ENCODE measurements around the gene MYRF. TPM values are rescaled to one million over a fixed set of nuclear protein-coding genes. Genes with fewer than 3 reads are reported as not detected.

MYRF gene
- polyA plus RNA-seq, 1 donor (not counting 4 experiments of a cell fraction or from before 2014, with no cell fraction given), result 0.14 TPM

GRCh38 chr11:61734767-61735166 lies 17.7 kb upstream of the MYRF start:
- FAIRE-seq, result no peak
- Histone ChIP-seq H3K4me2 (ENCODE audit: control insufficient read depth, extremely low read depth, insufficient read depth, low read depth, low read length) (no peak overlapping the region), H3K4me1 (ENCODE audit: control insufficient read depth, extremely low read depth, insufficient read depth, low read length) (peaks cover 11% of the 10 kb centered on the region), H3K79me2 (ENCODE audit: control insufficient read depth, insufficient read depth, low read length) (no peaks in the 10 kb centered on the region), H3K9ac (ENCODE audit: control insufficient read depth, extremely low read depth, insufficient read depth, low read length) (no peak overlapping the region), H3K9me1 (ENCODE audit: control insufficient read depth, extremely low read depth, insufficient read depth, low read length) (no peaks in the 10 kb centered on the region), H3K27ac (ENCODE audit: control insufficient read depth, insufficient read depth, low read length) (no peak overlapping the region), H3K4me3 (ENCODE audit: control insufficient read depth in 2 of 3, extremely low read depth in 1 of 3, insufficient read depth in 2 of 3, low read depth in 1 of 3, low read length in 3 of 3) (no peak overlapping the region), H2AFZ (ENCODE audit: control insufficient read depth, low read length) (no peak overlapping the region), H3K9me3 (ENCODE audit: control insufficient read depth, low read depth, low read length) (no peaks in the 10 kb centered on the region), H3K27me3 (ENCODE audit: control insufficient read depth, extremely low read depth, insufficient read depth, low read length) (peaks cover 32% of the 10 kb centered on the region), H3K36me3 (ENCODE audit: control insufficient read depth in 2 of 2, extremely low read depth in 1 of 2, insufficient read depth in 2 of 2, low read length in 2 of 2) (no peaks in the 10 kb centered on the region), H4K20me1 (ENCODE audit: control insufficient read depth, extremely low read depth, insufficient read depth, low read length) (peaks cover 8% of the 10 kb centered on the region)
- dilution Hi-C loops (cut with MboI; ENCODE audit: extremely low pct_ligation_motif_present, low sequenced_read_pairs), result no loop called here
- TF ChIP-seq EZH2 (IDR thresholded peaks at IDR 0.05; ENCODE audit: low read length) (no peak), CTCF (optimal IDR thresholded peaks at IDR 0.05 in 1 of 3, IDR thresholded peaks at IDR 0.05 in 1 of 3, conservative IDR thresholded peaks at IDR 0.05 in 1 of 3; ENCODE audit: extremely low read depth in 1 of 3, insufficient read depth in 2 of 3, low read length in 3 of 3) (no peak)
- no peak for DNase-seq (ENCODE audit: low read depth, low spot score)

GRCh38 chr11:61735391-61735790 lies 17.0 kb upstream of the MYRF start:
- Histone ChIP-seq H2AFZ (ENCODE audit: control insufficient read depth, low read length) (no peak overlapping the region), H3K4me3 (ENCODE audit: control insufficient read depth in 2 of 3, extremely low read depth in 1 of 3, insufficient read depth in 2 of 3, low read depth in 1 of 3, low read length in 3 of 3) (no peak overlapping the region), H3K9ac (ENCODE audit: control insufficient read depth, extremely low read depth, insufficient read depth, low read length) (no peak overlapping the region), H3K4me2 (ENCODE audit: control insufficient read depth, extremely low read depth, insufficient read depth, low read depth, low read length) (no peak overlapping the region), H3K9me1 (ENCODE audit: control insufficient read depth, extremely low read depth, insufficient read depth, low read length) (no peaks in the 10 kb centered on the region), H4K20me1 (ENCODE audit: control insufficient read depth, extremely low read depth, insufficient read depth, low read length) (peaks cover 8% of the 10 kb centered on the region), H3K27ac (ENCODE audit: control insufficient read depth, insufficient read depth, low read length) (no peak overlapping the region), H3K9me3 (ENCODE audit: control insufficient read depth, low read depth, low read length) (no peaks in the 10 kb centered on the region), H3K27me3 (ENCODE audit: control insufficient read depth, extremely low read depth, insufficient read depth, low read length) (peaks cover 32% of the 10 kb centered on the region), H3K4me1 (ENCODE audit: control insufficient read depth, extremely low read depth, insufficient read depth, low read length) (peaks cover 6% of the 10 kb centered on the region), H3K36me3 (ENCODE audit: control insufficient read depth in 2 of 2, extremely low read depth in 1 of 2, insufficient read depth in 2 of 2, low read length in 2 of 2) (no peaks in the 10 kb centered on the region), H3K79me2 (ENCODE audit: control insufficient read depth, insufficient read depth, low read length) (no peaks in the 10 kb centered on the region)
- dilution Hi-C loops (cut with MboI; ENCODE audit: extremely low pct_ligation_motif_present, low sequenced_read_pairs), result no loop called here
- FAIRE-seq (no peak), DNase-seq (ENCODE audit: low read depth, low spot score) (no peak)
- no peak for TF ChIP-seq CTCF (optimal IDR thresholded peaks at IDR 0.05 in 1 of 3, IDR thresholded peaks at IDR 0.05 in 1 of 3, conservative IDR thresholded peaks at IDR 0.05 in 1 of 3; ENCODE audit: extremely low read depth in 1 of 3, insufficient read depth in 2 of 3, low read length in 3 of 3)
- no peak for TF ChIP-seq EZH2 (IDR thresholded peaks at IDR 0.05; ENCODE audit: low read length)

Measured in keratinocyte (primary cell).